Glomerular endothelial cell (primary cell): ENCODE measurements around the gene IL6R. TPM values are rescaled to one million over a fixed set of nuclear protein-coding genes. Genes with fewer than 3 reads are reported as not detected.
"Not testable (repeated sequence)": the region's sequence is repeated elsewhere in the genome, so short reads cannot be mapped to it uniquely, and the experiment has no call there.

Experiments used
- DNase-seq: peaks from one replicate; pipeline ENCODE4 v3.0.0-alpha.2; 2011; ENCODE audit warnings: low read depth, low spot score; ENCODE audit errors: extremely low read depth
- total RNA-seq: library from RNA; depleted of rRNA; stranded (reverse); fragments of >200 nt; gene quantifications from 2 replicates; pipeline ENCODE4 v1.2.3, GENCODE V29; 2015

IL6R gene
- total RNA-seq, 1 donor from 2014 or later = 16.0 TPM

- DNase-seq = no peak
Observed at GRCh38 chr1:154406572-154406879, 1.4 kb downstream of the IL6R start.

DNA sequence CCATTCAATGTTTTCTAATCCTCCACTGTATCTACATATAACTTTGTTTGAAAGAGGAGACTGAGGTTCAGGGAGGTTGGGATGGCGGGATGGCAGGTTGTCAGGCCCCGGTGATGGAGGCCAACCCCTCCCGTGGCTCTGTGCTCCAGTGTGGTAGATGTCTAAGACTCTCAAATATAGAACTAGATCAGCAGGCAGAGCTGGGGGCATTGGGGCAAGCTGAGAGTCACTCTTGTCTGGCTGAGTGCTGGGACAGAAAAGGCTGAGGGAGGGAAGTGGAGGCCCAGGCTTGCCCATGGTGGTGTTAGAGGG lies 1.7 kb downstream of the IL6R start:
- no peak for DNase-seq

- DNase-seq = no peak
Observed at GRCh38 chr1:154407198-154408091, 2.3 kb downstream of the IL6R start.

GRCh38 chr1:154408174-154408777 lies 3.1 kb downstream of the IL6R start:
- no peak for DNase-seq

GRCh38 chr1:154410185-154410827 lies 5.2 kb downstream of the IL6R start:
- no peak for DNase-seq

DNA sequence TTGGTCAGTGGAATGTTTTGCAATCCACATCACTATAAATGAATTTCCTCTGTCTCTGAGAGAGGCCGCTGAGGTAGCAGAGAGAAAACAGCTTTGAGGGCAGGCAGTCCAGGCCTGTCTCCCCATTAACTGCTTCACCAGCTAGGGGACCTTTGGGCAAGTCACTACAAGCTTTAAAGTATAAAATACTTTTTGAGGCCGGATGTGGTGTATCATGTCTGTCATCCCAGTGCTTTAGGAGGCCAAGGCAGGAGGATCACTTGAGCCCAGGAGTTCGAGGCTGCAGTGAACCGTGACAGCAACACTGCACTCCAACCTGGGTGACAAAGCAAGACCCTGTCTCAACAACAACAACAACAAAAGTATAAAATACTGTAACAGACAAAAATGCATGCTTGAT lies 6.4 kb downstream of the IL6R start:
- no peak for DNase-seq

GRCh38 chr1:154413177-154413783 lies 8.1 kb downstream of the IL6R start:
- DNase-seq = no peak

GRCh38 chr1:154414606-154415005 lies 9.5 kb downstream of the IL6R start:
- no peak for DNase-seq

DNA sequence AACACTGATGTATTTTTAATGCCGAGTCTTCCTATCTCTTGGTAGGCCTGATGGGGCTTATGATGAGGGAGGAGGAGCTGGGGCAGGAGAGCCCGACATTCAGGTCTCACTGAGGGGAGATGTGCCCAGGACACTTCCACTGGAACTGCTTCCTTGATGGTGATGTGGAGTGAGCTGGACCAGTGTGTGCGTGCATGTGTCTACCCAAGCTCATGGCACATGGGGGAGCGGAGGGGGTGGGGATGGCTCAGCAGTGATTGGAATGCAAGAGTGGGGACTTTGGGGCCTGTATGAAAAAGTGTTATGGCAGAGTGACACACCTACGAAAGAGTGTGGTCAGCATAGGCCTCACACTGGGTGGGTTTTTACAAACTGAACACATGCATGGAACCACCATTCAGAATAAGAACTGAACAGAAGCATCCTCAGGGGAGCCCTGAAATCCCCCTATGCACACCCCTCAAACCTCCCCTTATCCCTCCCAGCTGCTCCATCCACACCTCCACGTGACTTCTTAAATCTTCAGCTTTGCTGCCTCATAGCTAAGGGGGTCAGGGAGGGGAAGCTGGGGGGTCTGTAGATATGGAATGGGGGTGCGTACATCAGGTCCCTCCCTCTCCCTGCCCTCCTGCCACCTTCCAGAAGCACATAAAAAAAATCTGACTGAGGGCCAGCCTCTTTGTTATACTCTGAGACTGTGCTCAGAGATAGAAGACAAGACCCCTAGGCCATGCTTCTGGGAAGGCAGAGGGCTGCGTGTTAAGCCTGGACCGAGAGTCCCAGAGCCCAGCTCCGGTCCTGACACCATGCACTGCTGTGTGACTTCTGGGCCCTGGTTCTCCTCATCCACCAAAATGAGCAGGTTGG lies 11.6 kb downstream of the IL6R start:
- DNase-seq = no peak

GRCh38 chr1:154417338-154417608 lies 12.1 kb downstream of the IL6R start:
- DNase-seq = no peak

- DNase-seq = no peak
Observed at GRCh38 chr1:154418062-154418921, 13.1 kb downstream of the IL6R start.

DNA sequence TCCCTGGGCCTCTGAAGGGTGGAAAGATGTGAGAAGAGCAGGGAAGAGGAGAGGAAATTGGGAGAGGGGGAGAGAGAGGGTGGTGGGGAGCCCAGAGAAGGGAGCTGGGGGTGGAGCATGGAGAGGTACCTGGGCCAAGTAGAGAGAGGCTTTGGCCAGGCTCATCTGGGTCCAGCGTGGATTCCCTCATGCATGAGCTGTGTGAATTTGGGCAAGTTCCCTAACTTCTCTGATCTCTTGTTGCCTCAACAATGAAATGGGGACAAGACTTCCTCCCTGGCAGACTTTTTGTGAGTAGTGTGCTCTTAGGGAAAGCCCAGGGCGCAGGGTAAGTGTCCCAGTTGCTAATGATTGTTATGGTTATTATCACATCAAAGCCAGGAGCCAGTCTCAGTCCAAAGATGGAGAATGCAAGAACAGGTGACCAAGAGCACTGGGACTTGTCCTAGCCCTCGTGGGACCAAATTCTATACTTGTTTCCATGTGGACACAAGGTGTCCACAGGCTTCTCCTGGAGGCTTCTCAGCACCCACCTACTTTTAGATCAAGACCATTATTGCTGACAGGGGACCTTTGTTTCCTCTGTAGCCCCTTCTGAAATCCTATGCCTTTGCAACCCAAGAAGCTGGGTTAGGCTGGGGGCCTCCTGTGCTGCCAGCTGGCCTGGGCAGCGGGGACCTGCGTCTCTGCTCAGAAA lies 13.9 kb downstream of the IL6R start:
- no peak for DNase-seq

DNA sequence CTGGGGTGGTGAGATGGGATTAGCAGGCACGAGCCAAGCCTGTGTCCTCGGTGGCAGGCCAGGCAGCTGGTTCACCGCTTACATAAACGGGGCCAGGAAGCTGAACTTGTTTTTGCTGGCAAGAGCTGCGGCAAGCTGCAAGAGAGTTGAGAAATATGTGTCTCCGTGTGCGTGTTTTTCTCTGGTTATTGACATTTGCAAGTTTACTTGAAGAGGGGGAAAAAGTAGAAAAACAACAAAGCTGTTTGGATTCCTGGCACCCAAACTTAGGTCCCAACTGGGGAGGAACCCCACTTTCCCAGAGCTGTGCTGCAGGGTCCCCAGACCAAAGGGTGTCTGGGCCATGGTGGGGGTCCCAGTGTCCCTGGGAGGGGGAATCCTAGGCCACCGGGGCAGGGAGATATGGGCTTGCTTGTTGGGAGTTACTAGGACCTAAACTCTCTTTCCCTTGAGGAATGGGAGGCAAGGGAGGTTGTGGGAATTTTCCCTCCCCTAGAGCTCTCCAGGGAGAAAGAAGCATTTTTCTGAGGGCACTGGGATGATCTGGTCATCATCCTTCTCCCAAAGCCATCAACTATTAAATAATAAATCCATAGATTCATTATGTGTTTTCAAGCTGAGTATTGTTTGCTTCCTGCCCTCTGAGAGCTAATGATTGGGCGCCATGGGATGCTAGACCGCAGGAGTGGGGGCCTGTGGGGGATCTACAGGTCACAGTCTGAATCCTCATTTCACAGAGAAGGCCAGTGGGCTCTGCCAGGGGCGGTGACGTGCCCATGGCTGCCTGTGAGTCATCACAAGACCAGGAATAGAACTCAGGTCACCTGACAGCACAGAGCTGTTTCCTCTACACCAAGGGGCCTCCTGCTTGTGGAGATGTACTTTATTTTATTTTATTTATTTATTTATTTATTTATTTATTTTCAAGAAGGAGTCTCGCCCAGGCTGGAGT lies 14.8 kb downstream of the IL6R start:
- DNase-seq = no peak

GRCh38 chr1:154420961-154421924 lies 16.1 kb downstream of the IL6R start:
- no peak for DNase-seq

DNA sequence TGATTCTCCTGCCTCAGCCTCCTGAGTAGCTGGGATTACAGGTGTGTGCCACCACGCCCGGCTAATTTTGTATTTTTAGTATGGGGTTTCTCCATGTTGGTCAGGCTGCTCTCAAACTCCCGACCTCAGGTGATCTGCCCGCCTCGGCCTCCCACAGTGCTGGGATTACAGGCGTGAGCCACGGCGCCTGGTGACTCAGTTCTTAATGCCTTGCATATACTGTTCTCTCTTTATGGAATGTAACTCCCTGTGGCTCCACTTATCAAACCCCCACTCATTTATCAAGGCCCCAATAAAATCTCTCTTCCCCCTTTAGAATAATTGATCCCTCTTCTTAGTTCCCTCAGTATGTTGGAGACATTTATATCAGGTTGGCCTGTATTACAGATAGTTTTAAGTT lies 16.9 kb downstream of the IL6R start:
- not testable (repeated sequence) for DNase-seq

DNA sequence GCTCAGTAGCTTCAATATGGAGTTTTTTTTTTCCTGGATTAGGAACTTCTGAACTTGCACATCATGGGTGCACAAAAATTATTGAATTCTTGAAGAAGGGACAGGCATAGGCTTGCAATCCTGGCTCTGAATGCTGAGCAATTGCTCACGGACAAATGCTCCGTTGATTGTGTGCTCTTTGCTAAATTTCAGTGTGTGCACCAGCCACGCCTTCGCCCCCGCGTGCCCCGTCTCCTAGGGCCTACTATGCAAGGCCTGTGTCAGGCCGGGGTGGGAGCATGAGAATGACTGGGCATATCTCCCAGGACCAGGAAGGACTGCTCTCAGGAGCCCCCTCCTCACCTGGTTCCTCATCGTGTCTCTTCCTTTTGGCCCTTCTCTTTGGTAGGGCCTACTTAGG lies 17.4 kb downstream of the IL6R start:
- no peak for DNase-seq

DNA sequence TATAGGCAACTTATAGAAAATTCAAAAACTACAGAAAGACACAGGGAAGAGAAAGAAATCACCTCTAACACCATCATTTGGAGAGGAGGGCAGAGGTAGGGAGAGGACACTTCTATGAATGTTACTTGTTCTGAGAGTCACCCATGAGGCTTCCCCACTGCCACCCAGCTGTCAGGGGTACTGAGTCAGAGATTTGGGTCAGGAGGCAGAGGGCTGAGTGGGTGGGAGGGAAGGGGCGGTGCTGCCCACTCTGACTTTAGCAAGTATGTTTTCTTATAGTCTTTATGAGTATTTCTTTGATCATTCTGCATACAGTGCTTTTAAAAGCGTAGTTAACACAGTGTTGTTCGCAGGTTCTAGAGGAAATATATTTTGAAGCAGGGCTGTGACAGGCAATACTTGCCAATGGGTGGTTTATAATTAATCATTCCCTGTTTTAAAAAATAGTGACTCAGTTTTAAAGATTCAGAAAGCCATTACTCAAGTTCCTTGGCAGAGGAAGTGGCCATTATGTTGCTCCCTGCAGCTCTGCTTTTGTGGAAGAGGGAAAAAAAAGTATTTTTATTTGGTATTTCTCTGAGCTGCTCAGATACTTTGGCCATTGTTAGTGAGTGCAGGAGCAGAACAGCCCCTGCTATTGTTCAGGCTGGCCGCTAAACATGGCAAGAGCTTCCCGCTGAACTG lies 18.3 kb downstream of the IL6R start:
- no peak for DNase-seq
